Measurements from ENCODE around the gene PIMREG.
"Not testable (repeated sequence)": the region's sequence is repeated elsewhere in the genome, so short reads cannot be mapped to it uniquely, and the experiment has no call there.

PIMREG gene

GRCh38 chr17:6479622-6480302 lies 35.5 kb downstream of the PIMREG start:
- no peak for DNase-seq

DNA sequence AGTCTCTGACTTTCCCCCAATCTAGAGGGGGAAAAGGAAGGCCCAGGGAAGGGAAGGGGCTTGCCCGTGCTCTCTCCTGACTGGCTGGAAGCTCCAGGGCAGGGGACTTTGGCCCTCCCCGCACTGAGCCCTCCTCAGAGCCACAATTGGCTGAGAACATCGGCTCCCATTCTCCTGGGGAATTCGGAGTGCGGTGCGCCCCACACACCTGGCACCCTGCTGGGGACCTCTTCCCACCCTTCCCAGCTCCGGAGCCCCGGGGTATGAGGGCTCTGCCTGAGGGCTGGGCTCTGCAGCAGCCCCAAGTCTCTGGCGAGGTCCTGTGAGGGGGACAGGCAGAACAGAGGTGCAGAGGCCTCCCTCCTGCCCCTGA lies 36.0 kb downstream of the PIMREG start:
- DNase-seq, result no peak

GRCh38 chr17:6482105-6482455 lies 37.8 kb downstream of the PIMREG start:
- no peak for DNase-seq

- not testable (repeated sequence) for DNase-seq
These were observed 38.5 kb downstream of the PIMREG start for GRCh38 chr17:6482796-6483195.

GRCh38 chr17:6483507-6483906 lies 39.3 kb downstream of the PIMREG start:
- no peak for DNase-seq

DNA sequence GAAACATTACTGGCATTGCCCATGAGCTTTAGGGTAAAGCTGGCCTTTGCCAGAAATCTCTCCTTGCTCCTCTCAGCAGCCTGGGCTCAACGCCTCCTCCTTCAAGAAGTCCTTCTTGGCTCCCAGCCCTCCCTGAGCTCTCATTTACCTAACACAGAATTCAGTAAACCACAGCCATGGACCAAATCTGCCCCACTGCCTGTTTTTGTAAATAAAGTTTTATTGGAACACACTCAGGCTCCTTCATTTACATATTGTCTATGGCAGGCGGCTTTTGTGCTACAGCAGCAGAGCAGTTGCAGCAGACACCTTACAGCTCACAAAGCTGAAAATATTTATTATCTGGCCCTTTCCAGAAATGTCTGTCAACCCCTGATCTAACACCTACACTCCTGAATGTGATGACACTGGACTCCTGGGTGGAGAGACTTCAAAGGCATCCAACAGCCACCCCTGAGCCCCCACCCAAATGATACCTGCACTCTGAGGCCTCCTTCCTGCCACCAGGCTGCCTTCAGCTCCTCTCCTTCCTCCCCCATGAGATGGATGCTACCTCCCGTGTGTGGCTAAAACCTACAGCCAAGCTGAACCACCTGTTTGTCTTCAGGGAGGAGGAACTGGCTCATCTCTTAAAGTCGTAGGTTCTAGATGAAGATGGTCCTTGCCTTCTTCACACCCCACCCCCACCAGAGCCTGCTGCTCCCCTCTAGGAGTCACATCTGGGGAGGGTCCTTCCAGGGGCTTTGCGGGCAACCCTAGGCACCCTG lies 41.6 kb downstream of the PIMREG start:
- DNase-seq, result no peak

DNA sequence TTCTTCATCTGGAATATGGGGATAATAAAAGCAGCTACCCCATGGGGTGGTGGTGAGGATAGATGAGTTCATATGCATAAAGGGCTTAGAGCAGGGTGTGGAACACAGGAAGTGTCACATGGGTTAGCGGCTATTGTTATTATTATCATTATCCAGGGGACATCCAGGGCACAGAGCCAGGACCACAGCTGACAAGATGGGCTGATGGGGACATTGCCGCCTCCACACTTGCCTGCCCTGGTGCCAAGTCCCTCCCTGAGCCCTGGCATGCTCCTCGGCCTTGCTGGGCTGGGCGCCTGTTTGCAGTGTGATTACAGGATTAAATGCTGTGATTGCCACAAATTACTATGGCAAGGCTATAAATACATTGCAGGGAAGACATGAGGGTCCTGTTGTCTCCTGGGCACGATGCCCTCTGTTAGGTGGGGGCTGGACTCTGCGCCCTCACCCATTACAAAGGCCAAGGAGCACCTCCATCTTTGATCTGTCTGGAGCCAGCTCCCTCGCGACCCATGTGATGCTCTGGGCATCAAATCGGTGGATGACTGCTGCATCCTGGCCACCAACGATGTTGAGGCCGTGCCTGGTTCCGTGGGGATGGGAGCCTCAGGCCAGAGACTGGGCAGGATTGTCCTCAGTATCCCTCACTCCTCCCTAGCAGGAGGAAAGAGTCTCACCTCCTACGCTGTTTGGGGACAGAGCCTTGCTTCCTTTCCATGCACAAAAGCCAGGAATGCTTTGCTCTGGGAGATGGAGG lies 43.2 kb downstream of the PIMREG start:
- DNase-seq, result peak in 1 of 2 experiments; percentile 57

DNA sequence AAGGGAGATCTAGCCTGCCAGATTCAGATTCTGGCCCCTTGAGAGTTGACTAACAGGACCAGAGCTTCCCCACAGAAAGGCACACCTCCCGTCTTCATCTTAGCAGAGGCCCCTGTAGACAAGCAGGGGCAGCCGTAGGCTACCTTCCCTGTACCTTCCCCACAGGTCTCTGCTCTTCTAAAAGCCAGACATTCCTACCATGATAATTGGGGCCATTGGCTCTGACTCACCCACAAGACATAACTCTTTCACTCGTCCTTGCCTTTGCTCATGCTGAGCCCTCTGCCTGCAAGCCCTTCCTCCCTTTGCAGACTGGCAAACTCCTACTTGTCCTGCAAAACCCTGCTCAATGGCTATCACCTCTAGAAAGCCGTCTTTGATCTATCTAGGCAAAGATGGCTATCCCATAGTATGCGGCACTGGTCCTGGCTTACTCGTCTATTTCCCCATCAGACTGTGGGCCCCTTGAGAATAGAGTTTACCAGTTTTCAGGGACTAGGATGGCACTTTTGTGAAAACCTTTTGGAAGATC lies 43.8 kb downstream of the PIMREG start:
- no peak for DNase-seq

GRCh38 chr17:6489016-6489550 lies 44.8 kb downstream of the PIMREG start:
- DNase-seq, result no peak

GRCh38 chr17:6491071-6491700 lies 46.9 kb downstream of the PIMREG start:
- no peak for DNase-seq

GRCh38 chr17:6492892-6493674 lies 48.8 kb downstream of the PIMREG start:
- no peak for DNase-seq

DNA sequence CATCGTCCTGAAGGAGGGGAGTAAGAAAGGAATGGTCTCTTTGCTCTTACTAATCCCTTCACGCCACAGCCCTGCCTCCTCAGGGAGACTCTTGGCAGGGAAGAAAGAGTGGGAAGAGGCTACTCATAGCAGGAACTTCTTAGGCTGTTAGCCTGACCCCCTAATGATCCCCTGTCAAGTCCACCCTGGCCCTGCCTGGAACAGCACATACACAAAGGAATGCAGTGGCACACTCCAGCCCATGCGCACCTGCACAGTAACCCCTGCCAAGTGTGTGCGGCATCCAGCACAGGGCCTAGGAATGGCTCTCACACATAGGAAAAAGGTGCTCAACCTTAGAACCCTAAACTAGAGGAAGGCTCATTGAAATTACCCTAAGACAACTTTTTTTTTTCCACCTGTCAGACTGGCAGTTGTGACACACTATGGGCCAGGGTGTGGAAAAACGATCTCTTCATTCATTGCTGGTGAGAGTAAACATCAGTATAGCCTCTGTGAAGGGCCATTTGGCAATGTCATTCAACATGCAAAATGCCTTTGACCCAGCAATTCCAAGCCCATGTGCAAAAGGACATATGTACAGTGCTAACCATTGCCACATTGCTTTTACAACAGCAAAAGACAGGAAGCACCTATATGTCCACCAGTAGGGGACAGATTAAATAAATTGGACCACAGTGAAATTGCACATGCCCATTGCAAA lies 50.1 kb downstream of the PIMREG start:
- no peak for DNase-seq

DNA sequence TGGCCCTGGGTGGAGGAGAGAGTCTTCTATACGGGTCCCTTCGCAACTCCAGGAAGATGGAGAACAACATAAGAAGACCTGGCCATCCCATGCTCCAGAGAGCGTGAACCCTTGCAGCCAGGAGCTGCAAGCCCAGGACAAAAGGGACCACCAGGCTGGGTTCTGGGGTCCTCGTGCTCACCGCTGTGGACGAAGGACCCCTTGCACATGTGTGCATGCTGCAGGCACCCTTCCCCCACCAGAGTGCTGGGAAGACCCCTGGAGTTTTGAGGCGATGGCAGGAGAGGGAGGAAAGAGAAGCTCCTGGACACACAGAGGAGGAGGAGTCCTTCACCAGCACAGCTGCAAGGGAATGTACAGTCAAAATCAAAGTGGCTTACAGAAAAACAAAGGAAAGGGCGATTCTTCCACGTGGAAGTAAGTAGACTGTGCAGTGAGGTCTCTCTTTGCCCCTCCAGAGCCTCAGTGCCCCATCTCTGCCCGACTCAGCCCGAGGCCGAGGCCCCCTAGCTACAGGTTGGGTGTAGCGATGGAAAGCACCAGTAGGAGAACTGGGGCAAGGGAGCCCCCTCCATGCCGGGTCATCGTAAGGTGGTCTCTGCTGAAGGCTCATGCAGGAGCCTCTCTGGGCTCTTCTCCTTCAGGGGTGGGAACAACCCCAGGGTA lies 51.3 kb downstream of the PIMREG start:
- DNase-seq, result no peak

GRCh38 chr17:6496116-6496481 lies 51.8 kb downstream of the PIMREG start:
- no peak for DNase-seq

DNA sequence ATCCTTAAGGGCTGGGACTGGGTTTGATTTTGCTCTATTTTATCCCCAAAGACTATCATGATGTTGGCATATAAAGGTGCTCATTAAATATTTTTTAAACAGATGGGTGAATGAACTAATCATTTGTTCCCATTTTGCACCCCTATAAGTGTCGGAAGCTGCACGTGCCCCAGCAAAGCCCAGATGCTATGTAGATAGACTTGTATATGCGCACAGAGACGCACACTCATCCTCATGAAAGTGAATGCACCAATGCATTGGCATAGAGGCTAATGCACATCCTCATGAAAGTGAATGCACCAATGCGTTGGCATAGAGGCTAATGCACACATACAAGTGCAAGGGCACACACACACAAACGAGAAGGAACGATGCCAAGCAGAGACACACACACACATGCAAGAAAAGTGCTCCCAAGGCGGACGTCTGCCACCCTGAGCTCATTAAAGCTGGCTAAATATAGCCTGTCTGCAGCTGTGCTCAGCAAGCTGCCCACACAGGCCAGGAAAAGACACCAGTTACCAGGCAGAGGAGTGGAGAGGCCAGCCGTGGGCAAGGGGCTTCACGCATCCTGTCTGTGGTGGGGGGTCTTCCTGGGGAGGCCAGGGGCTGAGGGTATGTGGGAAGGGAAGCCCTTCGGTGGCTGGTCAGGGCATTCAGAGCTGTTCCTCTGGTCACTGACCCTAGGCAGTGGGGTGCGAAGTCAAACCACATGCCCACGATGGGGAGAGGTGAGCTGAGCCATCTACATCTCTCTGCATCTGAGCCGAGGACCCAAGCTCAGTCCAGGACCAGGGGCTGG lies 52.6 kb downstream of the PIMREG start:
- no peak for DNase-seq

- no peak for DNase-seq
These were observed 53.4 kb downstream of the PIMREG start for GRCh38 chr17:6497496-6498221.

GRCh38 chr17:6498356-6498755 lies 54.1 kb downstream of the PIMREG start:
- no peak for DNase-seq

DNA sequence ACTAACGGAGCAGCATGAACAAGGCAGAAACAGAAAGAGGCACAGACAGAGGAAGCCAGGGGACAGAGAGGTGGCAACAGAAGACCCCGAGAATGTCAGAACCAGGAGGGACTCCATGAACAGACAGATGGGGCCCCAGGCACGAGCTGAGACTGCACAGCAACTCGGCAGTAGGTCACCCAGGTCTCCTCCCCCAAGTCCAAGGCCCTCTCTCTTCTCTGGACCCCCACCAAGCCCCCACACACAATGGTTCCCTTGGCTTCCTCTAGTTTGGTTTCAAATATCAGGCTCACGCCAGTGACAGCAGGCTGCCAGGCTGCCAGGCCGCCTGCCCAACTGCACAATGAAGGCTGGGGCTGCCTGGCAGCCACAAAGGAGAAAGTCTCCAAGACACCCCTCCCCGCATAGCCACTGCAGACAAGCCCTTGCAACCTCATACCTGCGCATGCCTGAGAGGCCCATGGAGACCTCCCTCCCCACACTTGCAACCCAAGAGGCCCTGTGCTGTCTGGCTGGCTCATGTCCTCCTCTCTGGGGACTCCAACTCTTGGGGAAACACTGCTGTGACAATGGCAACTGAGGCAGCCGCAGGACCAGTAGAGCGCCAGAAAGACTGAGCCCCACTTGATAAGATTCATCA lies 54.8 kb downstream of the PIMREG start:
- no peak for DNase-seq

Data from cerebellar nuclear complex (tissue), 1 donor.